NCI-H2227 treated with DMSO at 0.1 percent for 48 hours (cell line): Measurements from ENCODE around the gene DNAJB4.
"Not testable (repeated sequence)": the region's sequence is repeated elsewhere in the genome, so short reads cannot be mapped to it uniquely, and the experiment has no call there.

ENCODE experiments used
- DNase-seq: peaks from one replicate; lab custom pipeline; 2025; lab: John Stamatoyannopoulos, UW

The DNAJB4 gene

GRCh38 chr1:78038071-78038470 lies 33.3 kb downstream of the DNAJB4 start:
- DNase-seq, result no peak

DNA sequence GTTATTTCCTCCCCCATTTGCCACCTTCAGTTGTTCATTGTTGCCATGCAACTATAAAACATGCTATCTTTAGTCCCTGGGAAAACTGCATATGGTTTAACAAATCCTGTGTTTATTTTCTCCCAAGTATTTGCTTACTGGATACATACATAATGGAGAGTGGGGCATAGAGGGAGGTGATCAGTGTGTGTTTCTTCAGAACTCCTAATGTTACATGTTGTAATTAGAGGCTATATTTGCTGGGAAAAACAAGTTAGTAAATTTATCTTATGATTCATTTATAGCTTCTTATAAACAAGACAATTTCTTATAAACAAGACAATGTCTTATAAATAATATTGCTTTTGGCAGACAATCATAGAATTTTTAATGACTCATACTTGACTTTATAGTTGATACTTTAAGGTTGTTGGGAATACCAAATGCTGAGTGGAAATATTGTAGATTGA lies 33.8 kb downstream of the DNAJB4 start:
- DNase-seq, result no peak

DNA sequence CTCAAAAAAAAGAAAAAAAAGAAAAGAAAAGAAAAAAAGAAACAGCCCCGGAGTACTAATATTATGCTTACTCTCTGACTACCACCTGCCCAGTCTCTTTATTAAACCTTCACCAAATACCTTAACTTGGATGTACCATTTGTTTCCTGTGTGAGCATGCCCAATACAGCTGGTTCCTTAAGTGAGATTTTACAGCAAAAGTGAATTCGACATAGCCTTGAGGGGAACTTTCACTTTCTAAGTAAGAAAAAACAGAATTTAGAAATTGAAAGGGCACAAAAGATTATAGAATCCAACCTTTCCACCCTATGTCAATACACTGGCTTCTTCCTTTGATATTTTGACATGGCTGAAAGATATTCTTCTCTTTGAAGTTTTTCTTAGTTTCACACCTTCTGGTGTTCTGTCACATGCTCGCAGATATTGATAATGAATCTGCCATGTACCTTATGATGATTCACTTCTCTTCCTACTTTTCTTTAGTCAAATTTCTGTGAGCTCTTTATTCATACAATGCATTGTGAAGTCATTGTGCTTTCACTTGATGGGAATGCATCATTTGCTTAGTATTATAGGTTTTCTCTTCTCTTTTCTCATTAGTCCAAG lies 35.8 kb downstream of the DNAJB4 start:
- no peak for DNase-seq

- no peak for DNase-seq
Observed at GRCh38 chr1:78043436-78043835, 38.7 kb downstream of the DNAJB4 start.

DNA sequence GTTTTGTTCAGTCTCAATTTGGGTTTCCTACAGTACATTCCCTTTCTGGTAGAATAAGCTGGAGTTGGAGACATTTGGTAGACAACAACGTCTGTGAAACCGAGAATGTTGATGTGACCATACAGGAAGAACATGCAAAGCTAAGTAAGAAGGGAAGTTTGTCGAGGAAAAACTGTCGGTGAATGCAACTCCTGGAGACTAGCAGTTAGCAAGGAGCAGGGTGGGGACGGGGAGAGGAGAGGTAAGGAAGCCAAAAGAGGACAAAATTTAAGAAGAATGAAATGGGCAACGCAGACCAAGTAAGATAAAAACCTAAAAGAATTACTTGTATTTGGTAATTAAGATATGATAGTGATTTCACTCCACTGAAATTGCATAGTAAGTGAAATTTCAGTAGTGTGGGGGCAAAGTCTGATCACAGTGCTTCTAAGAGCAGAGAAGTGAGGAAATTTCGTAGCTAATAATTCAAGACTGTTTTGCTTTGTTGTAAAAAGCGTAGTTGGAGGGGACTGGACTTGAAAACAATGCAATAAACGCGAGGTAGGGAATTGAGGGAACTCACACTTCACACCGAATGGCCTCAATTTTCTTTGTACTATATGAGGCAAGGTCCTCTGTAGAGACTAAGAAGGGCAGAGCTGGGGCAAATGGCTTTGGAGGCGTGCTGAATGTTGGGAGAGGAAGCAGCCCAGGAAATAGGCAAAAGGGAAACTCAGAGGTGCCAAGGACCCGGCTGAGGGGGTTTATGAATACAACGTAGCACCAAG lies 40.2 kb downstream of the DNAJB4 start:
- DNase-seq, result no peak

DNA sequence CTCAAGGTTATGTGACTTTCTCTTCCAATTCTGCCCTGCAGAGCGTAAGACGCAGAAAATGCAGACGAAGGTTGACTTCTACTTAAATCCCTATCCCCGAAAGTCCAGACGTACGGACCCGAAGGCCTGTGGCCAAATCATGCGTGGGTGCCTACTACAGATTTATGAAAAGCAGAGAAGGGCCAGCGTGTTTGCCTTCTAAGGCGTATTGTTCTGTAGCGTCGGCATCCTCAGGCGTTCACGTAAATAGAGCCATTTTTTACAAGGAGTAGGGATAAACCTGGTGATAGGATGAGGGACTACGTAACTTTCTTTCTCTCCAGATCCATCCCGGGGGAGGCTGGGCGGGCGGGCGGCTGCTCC lies 40.8 kb downstream of the DNAJB4 start:
- no peak for DNase-seq

DNA sequence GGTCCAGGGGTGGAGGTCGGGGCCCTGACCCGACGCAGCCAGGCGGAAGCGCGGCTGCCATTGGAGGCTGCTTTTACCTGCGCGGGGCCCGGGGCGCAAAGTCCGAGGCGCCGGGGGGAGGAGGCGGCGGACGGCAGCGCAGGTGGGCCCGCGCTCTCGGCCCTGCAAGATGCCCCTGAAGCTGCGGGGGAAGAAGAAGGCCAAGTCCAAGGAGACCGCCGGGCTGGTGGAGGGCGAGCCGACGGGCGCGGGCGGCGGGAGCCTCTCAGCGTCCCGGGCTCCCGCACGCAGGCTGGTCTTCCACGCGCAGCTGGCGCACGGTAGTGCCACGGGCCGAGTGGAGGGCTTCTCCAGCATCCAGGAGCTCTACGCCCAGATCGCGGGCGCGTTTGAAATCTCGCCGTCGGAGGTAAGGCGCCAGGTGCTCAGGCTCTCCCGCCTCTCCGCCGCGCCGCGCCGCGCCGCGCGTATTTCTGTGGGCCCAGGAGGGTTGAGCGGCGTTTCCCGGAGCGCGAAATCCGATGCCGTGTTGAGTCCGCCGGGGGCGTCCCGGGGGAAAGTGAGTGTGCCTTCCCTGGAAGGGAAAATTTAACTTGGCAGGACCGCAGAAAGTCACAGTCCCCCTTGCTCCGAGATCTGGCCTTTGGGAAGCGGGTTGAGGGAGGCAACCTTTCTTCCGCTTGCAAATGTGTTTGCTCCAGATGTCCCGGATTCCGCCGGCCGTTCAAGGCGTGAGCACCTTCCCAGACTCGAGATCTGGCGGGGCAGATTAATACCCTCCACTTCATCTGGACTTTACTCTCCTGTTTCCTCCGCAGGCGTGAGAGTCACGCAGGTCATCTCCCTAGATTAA lies 41.4 kb downstream of the DNAJB4 start, which contains the start of gene GIPC2:
Gene GIPC2, plus strand, starts transcription at position 41 of the 853 bp plus-strand sequence. Its CDS starts 129 bp downstream, at position 170.
- DNase-seq, result no peak

DNA sequence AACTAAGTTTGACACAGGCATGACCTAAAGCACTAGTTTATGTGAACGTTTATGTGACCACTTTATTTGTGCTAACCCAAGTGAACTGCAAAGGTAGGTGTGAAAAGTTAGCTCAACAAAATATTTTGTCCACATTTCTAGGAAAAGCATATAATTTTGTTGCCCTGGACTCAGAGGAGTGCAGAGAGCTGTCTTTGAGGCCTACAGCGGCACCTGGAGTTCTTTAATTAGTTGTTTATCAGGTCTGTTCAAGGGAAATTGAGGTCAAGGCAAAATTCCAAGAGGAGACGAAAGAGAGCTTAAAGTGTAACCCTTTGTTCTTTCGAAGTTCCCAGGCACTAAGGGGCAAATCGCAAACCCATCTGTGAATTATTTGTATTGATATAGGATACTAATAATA lies 42.4 kb downstream of the DNAJB4 start:
- no peak for DNase-seq

DNA sequence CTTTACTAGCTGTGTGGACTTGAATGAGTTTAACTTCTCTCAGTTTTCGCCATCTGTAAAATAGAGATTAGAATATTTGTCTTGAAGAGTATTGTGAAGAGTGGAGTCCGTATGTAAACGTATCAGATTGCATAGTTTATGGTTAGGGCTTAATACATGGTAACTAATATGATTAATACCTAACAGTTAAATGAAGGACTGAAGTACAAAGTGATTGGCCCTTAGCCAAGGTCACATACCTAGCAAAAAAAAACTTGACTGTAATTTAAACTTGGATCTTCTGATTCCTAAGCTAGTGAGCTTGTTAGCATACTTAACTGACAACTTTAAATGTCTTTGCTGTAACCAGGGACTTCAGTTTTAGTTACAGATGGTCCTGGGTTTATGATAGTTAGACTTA lies 42.9 kb downstream of the DNAJB4 start:
- DNase-seq, result no peak

- no peak for DNase-seq
Observed at GRCh38 chr1:78048446-78048845, 43.7 kb downstream of the DNAJB4 start.

GRCh38 chr1:78049396-78049795 lies 44.7 kb downstream of the DNAJB4 start:
- DNase-seq, result no peak

DNA sequence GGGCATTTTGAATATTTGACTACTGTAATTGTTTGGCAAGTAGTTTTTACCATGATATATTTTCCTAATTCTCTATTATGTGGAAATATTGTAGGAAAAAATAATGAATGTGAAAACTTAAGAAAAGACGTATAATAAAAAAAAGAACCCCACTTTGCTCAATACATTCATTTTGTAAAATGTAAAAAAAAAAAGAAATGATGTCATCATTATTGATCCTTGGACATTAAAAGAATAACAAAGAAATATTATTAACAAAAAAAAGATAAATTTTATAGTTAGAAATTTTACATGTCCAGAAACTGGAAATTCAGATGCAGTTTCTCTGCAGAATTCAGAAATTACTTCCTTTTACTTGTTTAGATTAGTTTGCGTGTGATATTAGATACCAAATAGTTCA lies 46.3 kb downstream of the DNAJB4 start:
- DNase-seq, result no peak

DNA sequence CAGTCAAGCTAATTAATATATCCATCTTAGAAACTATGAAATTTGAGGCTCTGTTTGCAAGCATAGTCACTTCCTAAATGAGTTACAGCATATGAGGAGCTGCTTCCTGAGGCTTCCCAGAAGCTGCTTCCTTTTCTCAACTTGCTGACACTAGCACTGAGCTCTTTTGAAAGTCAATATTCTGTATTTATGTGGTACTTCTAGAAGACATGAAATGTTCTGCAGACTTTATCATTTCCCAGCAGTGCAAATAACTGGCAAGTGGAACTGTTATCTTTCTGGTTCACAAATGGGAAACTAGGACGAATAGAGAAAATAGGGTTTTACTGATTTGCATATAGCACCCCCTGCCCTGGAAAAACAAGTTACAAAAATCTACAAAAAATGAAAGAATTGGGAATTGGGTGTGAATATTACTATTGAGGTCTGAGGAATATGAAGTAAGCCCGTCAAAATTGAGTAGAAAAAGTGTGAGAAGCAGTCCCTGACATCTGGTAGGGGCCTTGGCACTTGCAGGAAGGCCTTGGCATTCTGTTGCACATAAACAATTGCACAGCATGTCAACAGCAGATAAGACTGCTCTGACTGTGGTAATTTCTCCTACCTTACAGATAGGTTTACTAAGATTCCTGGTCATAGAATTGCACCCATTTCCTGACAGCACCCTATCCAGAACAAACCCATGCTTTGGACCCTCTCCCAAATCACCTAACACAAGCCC lies 48.1 kb downstream of the DNAJB4 start:
- no peak for DNase-seq

DNA sequence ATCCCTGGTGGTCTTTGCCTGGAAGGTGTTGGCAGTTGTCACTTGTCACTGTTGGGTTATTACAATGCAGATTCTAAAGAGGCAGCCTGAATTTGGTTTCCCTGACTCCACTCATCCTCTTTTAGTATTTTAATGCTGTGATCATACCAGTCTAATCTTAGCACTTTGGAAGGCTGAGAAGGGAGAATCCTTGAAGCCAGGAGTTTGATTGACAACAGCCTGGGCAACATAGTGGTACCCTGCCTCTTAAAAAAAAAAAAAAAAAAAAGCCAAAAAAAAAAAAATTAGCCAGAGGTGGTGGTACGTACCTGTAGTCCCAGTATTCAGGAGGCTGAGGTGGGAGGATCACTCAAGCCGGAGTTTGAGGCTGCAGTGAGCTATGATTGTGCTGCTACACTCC lies 48.8 kb downstream of the DNAJB4 start:
- DNase-seq, result no peak

GRCh38 chr1:78054559-78054958 lies 49.8 kb downstream of the DNAJB4 start:
- no peak for DNase-seq

DNA sequence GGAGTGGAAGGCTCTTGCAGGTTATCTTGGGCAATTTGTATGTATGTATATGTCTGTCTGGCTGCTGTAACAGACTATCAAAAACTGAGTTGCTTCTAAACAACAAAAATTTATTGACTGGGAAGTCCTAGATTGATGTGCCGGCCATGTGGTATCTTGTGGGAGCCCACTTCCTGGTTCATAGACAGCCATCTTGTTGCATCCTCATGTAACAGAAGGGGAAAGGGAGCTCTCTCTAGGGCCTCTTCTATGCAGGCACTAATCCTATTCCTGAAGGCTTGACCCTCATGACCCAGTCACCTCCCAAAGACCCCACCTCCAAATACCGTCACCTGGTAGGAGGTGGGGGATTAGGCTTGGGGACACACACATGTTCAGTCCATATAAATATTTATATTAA lies 50.2 kb downstream of the DNAJB4 start:
- no peak for DNase-seq

DNA sequence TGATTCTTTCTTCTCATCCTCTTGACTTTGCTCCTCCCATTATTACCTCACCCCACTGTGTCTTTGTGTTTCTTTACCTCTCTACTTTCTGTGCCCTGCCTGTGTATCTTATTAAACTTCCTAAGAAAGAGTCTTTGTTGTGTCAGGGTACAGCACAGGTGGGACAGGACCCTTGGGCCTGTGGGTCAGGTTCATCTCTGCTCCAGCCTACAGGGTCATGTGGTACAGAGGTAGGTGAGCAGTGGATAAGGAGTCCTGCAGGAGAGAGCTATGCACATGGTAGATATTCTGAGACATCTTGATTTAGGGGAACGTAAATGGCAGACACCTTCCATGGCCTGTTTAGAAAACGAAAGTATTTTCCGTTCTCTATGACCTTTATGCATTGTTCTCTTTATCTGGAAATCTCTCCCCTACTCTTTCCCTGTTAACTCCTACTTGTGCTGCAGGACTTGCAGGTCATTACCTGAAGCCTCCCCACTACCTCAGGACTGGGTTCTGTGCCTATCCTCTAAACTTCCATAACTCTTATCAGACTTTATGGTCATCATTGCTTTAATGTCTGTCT lies 50.9 kb downstream of the DNAJB4 start:
- no peak for DNase-seq

GRCh38 chr1:78058670-78059069 lies 53.9 kb downstream of the DNAJB4 start:
- no peak for DNase-seq

GRCh38 chr1:78060857-78061563 lies 56.3 kb downstream of the DNAJB4 start:
- DNase-seq, result no peak

DNA sequence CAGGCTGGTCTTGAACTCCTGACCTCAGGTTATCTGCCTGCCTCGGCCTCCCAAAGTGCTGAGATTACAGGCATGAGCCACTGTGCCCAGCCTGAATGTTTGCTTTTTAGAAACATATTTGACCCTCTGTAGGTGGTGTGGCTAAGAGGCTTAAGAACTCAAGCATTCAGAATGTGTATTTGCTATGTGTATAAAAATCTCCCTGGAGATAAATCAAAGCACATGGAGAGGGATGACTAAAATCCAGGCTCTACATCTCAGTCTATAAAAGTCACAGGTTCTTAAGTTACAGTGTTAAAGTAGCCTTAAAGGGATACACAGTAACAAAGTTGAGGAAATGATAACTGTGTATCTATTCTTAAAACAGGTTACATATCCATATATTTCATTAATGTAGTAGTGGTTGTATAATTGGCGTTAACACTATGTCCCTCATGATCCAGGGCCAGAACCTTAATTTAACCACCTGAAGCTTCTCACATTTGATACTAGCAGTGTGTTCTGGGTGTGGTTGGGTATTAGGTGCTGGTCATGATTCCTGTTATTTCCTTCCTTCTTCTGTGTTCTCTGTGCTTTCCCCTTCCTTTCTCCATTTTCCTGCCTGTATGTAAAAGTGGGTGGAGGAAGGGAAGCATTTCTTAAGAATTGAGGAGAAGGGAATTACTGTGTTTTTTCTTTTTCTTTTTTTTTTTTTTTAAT lies 57.2 kb downstream of the DNAJB4 start:
- DNase-seq, result no peak

- DNase-seq, result not testable (repeated sequence)
Observed at GRCh38 chr1:78064886-78065285, 60.1 kb downstream of the DNAJB4 start.
